Tibial nerve (tissue), 4 donors: ENCODE results near the gene SNX33. TPM values are rescaled to one million over a fixed set of nuclear protein-coding genes. Genes with fewer than 3 reads are reported as not detected.

Experiments used
- DNase-seq, 2 donors: peaks; one replicate each; pipeline ENCODE4 v3.0.0-alpha.2; 2019; ENCODE audit warnings: low spot score in 2 of 2
- H3K27ac ChIP-seq, 4 donors: fragments of 200-600 bp; sonication (generic) in 3 of 4; one replicate each; pipeline ENCODE4 v1.5.1; 2017 to 2019; ENCODE audit warnings: mild to moderate bottlenecking in 1 of 4
- H3K27me3 ChIP-seq, 2 donors: fragments of 200-600 bp; sonication (generic) in 1 of 2; one replicate each; pipeline versions ENCODE4 v1.5.1 to v1.6.0; 2017 to 2019
- H3K36me3 ChIP-seq, 3 donors: fragments of 200-600 bp; sonication (generic); one replicate each; pipeline ENCODE4 v1.5.1; 2018 to 2019
- H3K4me1 ChIP-seq, 4 donors: fragments of 200-600 bp; sonication (generic) in 3 of 4; one replicate each; pipeline ENCODE4 v1.5.1; 2017 to 2019
- H3K4me3 ChIP-seq, 4 donors: fragments of 200-600 bp; sonication (generic) in 3 of 4; one replicate each; pipeline ENCODE4 v1.5.1; 2017 to 2019; ENCODE audit warnings: mild to moderate bottlenecking in 1 of 4, moderate library complexity in 1 of 4
- H3K9me3 ChIP-seq, 4 donors: fragments of 200-600 bp; sonication (generic) in 3 of 4; one replicate each; pipeline ENCODE4 v1.5.1; 2017 to 2019
- EP300 ChIP-seq, 2 donors: sonication (generic); formaldehyde crosslinking; IDR thresholded peaks; one replicate each; pipeline ENCODE4 v1.6.1; 2017; ENCODE audit warnings: antibody characterized with exemption in 2 of 2, mild to moderate bottlenecking in 1 of 2
- POLR2A ChIP-seq, 2 donors: fragments of 450-650 bp; IDR thresholded peaks; one replicate each; pipeline ENCODE4 v1.6.1; 2017; ENCODE audit warnings: antibody characterized with exemption in 2 of 2, mild to moderate bottlenecking in 2 of 2, moderate library complexity in 2 of 2
- WGBS, 2 donors: methylation state at CpG; one replicate each; pipeline ENCODE4 v1.1.5; 2018; 5-methylcytosine and 5-hydroxymethylcytosine counted together
- total RNA-seq, 4 donors: library from RNA; depleted of rRNA; stranded (reverse); fragments of >200 nt; gene quantifications; one replicate each; pipeline ENCODE4 v1.1.0, GENCODE V29; 2016
- TF ChIP-seq, protein P1 (sequence below), 5 experiments: fragments of 200-600 bp in 3 of 5; fragments of 450-650 bp in 2 of 5; sonication (generic) in 3 of 5; IDR thresholded peaks; one replicate each; pipeline ENCODE4 v1.5.1; 2016 to 2019; ENCODE audit warnings: antibody characterized with exemption in 5 of 5, mild to moderate bottlenecking in 3 of 5, moderate library complexity in 2 of 5

Gene SNX33
- total RNA-seq, 4 donors from 2014 or later = 29.7 to 44.9 (median 31.1) TPM

DNA sequence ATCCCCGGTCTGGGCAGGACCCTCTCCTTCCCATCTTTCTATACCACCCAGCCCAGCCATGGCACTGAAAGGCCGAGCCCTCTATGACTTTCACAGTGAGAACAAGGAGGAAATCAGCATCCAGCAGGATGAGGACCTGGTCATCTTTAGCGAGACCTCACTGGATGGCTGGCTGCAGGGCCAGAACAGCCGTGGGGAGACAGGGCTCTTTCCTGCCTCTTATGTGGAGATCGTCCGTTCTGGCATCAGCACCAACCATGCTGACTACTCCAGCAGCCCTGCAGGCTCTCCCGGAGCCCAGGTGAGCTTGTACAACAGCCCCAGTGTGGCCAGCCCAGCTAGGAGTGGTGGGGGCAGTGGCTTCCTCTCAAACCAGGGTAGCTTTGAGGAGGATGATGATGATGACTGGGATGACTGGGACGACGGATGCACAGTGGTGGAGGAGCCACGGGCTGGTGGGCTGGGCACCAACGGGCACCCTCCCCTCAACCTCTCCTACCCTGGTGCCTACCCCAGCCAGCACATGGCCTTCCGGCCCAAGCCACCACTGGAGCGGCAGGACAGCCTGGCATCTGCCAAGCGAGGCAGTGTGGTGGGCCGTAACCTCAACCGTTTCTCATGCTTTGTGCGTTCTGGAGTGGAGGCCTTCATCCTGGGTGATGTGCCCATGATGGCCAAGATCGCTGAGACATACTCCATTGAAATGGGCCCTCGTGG is 1.5 kb downstream of the SNX33 start:
- DNase-seq = no peak
- H3K27me3 ChIP-seq = no peaks in the 10 kb centered on the region
- H3K9me3 ChIP-seq = no peaks in the 10 kb centered on the region
- H3K4me1 ChIP-seq = peaks cover 0 to 69% (median 56%) of the 10 kb centered on the region in 4 donors
- H3K27ac ChIP-seq = peak overlapping the region; percentile 89 to 96 (median 96)
- peaks cover 0 to 25% (median 0%) of the 10 kb centered on the region in 3 donors for H3K36me3 ChIP-seq
- TF ChIP-seq, protein P1, sequence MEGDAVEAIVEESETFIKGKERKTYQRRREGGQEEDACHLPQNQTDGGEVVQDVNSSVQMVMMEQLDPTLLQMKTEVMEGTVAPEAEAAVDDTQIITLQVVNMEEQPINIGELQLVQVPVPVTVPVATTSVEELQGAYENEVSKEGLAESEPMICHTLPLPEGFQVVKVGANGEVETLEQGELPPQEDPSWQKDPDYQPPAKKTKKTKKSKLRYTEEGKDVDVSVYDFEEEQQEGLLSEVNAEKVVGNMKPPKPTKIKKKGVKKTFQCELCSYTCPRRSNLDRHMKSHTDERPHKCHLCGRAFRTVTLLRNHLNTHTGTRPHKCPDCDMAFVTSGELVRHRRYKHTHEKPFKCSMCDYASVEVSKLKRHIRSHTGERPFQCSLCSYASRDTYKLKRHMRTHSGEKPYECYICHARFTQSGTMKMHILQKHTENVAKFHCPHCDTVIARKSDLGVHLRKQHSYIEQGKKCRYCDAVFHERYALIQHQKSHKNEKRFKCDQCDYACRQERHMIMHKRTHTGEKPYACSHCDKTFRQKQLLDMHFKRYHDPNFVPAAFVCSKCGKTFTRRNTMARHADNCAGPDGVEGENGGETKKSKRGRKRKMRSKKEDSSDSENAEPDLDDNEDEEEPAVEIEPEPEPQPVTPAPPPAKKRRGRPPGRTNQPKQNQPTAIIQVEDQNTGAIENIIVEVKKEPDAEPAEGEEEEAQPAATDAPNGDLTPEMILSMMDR (IDR thresholded peaks at IDR 0.05) = no peak
- TF ChIP-seq POLR2A (IDR thresholded peaks at IDR 0.05) = no peak
- TF ChIP-seq EP300 (IDR thresholded peaks at IDR 0.05) = no peak
- WGBS, 2 donors = 65 to 76% methylated on average over 14 to 19 of the region's 19 CpGs
- H3K4me3 ChIP-seq = peak overlapping the region; percentile 74 to 91 (median 84)

DNA sequence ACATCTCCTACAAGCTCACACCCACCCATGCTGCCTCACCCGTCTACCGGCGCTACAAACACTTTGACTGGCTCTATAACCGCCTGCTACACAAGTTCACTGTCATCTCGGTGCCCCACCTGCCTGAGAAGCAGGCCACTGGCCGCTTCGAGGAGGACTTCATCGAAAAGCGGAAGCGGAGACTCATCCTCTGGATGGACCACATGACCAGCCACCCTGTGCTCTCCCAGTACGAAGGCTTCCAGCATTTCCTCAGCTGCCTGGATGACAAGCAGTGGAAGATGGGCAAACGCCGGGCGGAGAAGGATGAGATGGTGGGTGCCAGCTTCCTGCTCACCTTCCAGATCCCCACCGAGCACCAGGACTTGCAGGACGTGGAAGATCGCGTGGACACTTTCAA is 2.1 kb downstream of the SNX33 start:
- Histone ChIP-seq H3K27ac (peak overlapping the region in 3 of 4 donors; percentile 89 to 96 (median 95)), H3K27me3 (no peaks in the 10 kb centered on the region), H3K4me1 (peaks cover 0 to 75% (median 61%) of the 10 kb centered on the region in 4 donors), H3K36me3 (peaks cover 0 to 30% (median 0%) of the 10 kb centered on the region in 3 donors), H3K9me3 (no peaks in the 10 kb centered on the region), H3K4me3 (peak overlapping the region in 3 of 4 donors; percentile 74 to 91 (median 80))
- WGBS, 2 donors = 90 to 93% methylated on average over 18 of the region's 18 CpGs
- no peak for TF ChIP-seq POLR2A (IDR thresholded peaks at IDR 0.05)
- no peak for TF ChIP-seq EP300 (IDR thresholded peaks at IDR 0.05)
- TF ChIP-seq, protein P1 (IDR thresholded peaks at IDR 0.05) = no peak
- DNase-seq = no peak

DNA sequence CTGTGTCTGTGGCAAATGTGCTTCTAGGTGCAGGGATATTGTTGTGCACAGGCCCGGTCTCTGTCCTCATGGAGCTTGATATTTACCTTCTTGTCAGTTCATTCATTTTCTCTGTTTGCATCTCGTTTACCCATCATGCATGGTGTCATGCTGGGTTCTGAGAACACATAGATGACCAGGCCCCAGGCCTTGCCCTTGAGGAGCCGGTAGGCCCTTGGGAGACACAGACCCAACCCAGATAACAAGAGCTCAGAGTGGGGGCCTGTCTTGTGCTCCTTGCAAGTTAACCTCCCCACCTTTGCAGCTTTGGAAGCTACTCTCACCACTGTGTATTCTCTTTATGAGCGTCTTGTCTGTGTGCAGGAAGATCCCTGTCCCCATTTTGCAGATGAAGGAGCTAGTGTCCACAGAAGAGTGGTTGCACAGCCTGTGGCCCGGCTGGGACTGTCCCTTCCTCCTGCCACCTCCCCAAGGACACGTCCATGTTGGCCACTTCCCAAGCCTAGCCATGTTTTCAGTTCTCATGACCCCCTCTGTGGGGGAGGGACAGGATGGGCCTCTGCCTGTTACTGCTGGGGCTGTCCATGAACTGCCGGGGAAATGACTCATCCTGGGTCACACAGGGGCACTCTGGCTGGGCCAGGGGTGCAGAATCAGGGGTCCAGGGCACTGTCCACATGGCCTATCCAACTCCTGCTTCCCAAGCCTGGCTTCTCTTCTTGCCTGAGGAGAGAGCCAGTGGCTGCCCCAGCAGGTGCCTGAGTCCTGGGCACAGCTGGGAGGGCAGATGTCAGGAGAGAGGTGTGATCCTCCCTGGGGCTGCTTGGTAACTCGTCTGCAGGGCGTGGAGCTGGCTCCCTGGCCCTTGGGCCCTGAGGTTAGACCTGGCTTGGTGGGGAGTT is 3.4 kb downstream of the SNX33 start:
- peak overlapping the region in 3 of 4 donors; percentile 58 to 96 (median 89) for H3K27ac ChIP-seq
- H3K9me3 ChIP-seq = no peaks in the 10 kb centered on the region
- no peak for DNase-seq
- H3K4me3 ChIP-seq = peak overlapping the region in 3 of 4 donors; percentile 26 to 74 (median 31)
- H3K4me1 ChIP-seq = peaks cover 0 to 84% (median 64%) of the 10 kb centered on the region in 4 donors
- TF ChIP-seq, protein P1 (IDR thresholded peaks at IDR 0.05) = no peak
- no peak for TF ChIP-seq EP300 (IDR thresholded peaks at IDR 0.05)
- TF ChIP-seq POLR2A (IDR thresholded peaks at IDR 0.05) = no peak
- 28 to 30% methylated on average over 8 to 9 of the region's 9 CpGs for WGBS, 2 donors
- peaks cover 0 to 43% (median 0%) of the 10 kb centered on the region in 3 donors for H3K36me3 ChIP-seq
- H3K27me3 ChIP-seq = no peaks in the 10 kb centered on the region

DNA sequence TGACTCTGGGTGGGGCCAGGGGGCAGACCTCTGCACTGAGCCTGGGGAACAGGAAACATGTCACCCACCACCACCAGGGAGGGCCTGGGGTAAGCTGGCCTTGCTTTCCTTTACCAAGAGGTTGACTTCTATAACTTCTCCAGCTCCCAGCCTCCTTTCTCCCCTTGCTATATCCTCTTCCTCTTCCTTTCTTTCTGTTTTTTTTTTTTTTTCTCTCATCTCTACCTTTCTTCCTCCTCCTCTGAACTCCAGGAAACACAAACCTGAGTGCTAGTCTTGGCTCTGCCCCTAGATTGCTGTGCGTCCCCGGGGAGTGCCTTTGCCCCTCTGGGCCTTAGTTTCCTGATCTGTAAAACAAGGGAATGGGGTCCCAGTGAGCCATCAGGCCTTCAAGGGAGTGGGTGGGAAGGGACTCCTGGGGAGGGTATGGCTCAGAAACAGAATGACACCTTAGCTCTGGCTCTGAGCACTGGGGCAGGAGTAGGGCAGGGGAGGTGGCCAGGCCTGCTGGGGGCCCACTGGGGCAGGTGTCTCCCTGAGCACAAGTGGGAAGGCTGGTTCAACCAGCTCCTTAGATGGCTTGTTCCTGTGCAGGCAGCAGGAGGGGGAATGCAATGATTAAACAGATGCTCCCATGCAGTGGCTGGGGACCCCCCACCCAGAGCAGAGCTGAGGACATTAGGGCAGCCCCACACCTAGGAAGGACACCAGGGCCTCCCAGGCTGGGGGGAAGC is 4.3 kb downstream of the SNX33 start:
- TF ChIP-seq, protein P1 (IDR thresholded peaks at IDR 0.05) = no peak
- TF ChIP-seq POLR2A (IDR thresholded peaks at IDR 0.05) (no peak), EP300 (IDR thresholded peaks at IDR 0.05) (no peak)
- 67 to 71% methylated on average over 2 of the region's 2 CpGs for WGBS, 2 donors
- Histone ChIP-seq H3K27ac (peak overlapping the region in 3 of 4 donors; percentile 58 to 96 (median 74)), H3K27me3 (no peaks in the 10 kb centered on the region), H3K4me1 (peaks cover 0 to 80% (median 57%) of the 10 kb centered on the region in 4 donors), H3K9me3 (no peaks in the 10 kb centered on the region), H3K4me3 (peak overlapping the region in 3 of 4 donors; percentile 13 to 74 (median 31)), H3K36me3 (peaks cover 0 to 51% (median 0%) of the 10 kb centered on the region in 3 donors)
- no peak for DNase-seq
